Measurements from ENCODE around the gene KIRREL1. TPM values are rescaled to one million over a fixed set of nuclear protein-coding genes. Genes with fewer than 3 reads are reported as not detected.

KIRREL1 gene
- total and polyA plus RNA-seq, 2 donors (not counting 1 experiment from before 2014, with no cell fraction given): 55.5 to 123 TPM

GRCh38 chr1:157966031-157966537, 27.4 kb upstream of the KIRREL1 start:
- Histone ChIP-seq H3K9ac (ENCODE audit: insufficient read depth, low read length) (no peak overlapping the region), H3K27ac (ENCODE audit: insufficient read depth, low read length) (no peak overlapping the region), H3K4me1 (ENCODE audit: control insufficient read depth, extremely low read depth, insufficient read depth, low read length) (peaks cover 29% of the 10 kb centered on the region), H3K4me2 (ENCODE audit: extremely low read depth, insufficient read depth, low read length) (no peak overlapping the region), H3K9me3 (ENCODE audit: control insufficient read depth, insufficient read depth, low read depth, low read length) (no peaks in the 10 kb centered on the region), H3K27me3 (ENCODE audit: control insufficient read depth, insufficient read depth, low read length) (no peaks in the 10 kb centered on the region), H3K4me3 (replicated peaks in 1 of 4; ENCODE audit: control extremely low read depth in 1 of 4, insufficient read depth in 1 of 4, low read depth in 3 of 4, low read length in 4 of 4) (no peak overlapping the region), H4K20me1 (ENCODE audit: control insufficient read depth, extremely low read depth, insufficient read depth, low read length) (no peaks in the 10 kb centered on the region), H3K36me3 (ENCODE audit: control insufficient read depth, insufficient read depth, low read length) (no peaks in the 10 kb centered on the region), H2AFZ (ENCODE audit: low read length) (no peak overlapping the region), H3K79me2 (ENCODE audit: control insufficient read depth, insufficient read depth, low read length) (no peaks in the 10 kb centered on the region)
- peak; percentile 84 to 90 for DNase-seq (ENCODE audit: low read depth in 2 of 2)
- TF ChIP-seq EZH2 (IDR thresholded peaks at IDR 0.05; ENCODE audit: low read length, missing control alignments) (no peak), CTCF (conservative IDR thresholded peaks at IDR 0.05 in 1 of 2, IDR thresholded peaks at IDR 0.05 in 1 of 2; ENCODE audit: low read depth in 1 of 2, low read length in 2 of 2) (no peak)

DNA sequence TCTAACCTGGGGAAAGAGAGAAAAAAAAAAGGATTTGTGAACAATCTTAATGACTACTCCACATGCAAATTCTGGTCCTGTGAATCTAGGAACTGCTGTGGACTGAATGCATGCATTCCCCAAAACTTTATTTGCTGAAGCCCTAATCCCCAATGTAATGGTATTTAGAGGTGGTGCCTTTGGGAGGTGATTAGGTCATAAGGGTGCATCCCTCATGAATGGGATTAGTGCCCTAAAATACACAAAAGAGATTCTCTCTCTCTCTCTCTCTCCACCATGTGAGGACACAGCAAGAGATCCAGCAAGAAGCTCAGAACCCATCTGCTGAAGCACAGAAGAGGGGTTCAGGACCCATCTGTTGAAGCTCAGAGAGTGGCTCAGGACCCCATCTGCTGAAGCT, 26.2 kb upstream of the KIRREL1 start:
- no peaks in the 10 kb centered on the region for H3K36me3 ChIP-seq (ENCODE audit: control insufficient read depth, insufficient read depth, low read length)
- no peak overlapping the region for H3K27ac ChIP-seq (ENCODE audit: insufficient read depth, low read length)
- H3K4me2 ChIP-seq (ENCODE audit: extremely low read depth, insufficient read depth, low read length): no peak overlapping the region
- H4K20me1 ChIP-seq (ENCODE audit: control insufficient read depth, extremely low read depth, insufficient read depth, low read length): no peaks in the 10 kb centered on the region
- H3K9me3 ChIP-seq (ENCODE audit: control insufficient read depth, insufficient read depth, low read depth, low read length): no peaks in the 10 kb centered on the region
- H3K27me3 ChIP-seq (ENCODE audit: control insufficient read depth, insufficient read depth, low read length): no peaks in the 10 kb centered on the region
- H3K4me3 ChIP-seq (replicated peaks in 1 of 4; ENCODE audit: control extremely low read depth in 1 of 4, insufficient read depth in 1 of 4, low read depth in 3 of 4, low read length in 4 of 4): no peak overlapping the region
- no peak overlapping the region for H3K9ac ChIP-seq (ENCODE audit: insufficient read depth, low read length)
- DNase-seq (ENCODE audit: low read depth in 2 of 2): no peak
- TF ChIP-seq CTCF (conservative IDR thresholded peaks at IDR 0.05 in 1 of 2, IDR thresholded peaks at IDR 0.05 in 1 of 2; ENCODE audit: low read depth in 1 of 2, low read length in 2 of 2): no peak
- no peak for TF ChIP-seq EZH2 (IDR thresholded peaks at IDR 0.05; ENCODE audit: low read length, missing control alignments)
- H3K4me1 ChIP-seq (ENCODE audit: control insufficient read depth, extremely low read depth, insufficient read depth, low read length): peaks cover 26% of the 10 kb centered on the region
- H2AFZ ChIP-seq (ENCODE audit: low read length): no peak overlapping the region
- no peaks in the 10 kb centered on the region for H3K79me2 ChIP-seq (ENCODE audit: control insufficient read depth, insufficient read depth, low read length)

DNA sequence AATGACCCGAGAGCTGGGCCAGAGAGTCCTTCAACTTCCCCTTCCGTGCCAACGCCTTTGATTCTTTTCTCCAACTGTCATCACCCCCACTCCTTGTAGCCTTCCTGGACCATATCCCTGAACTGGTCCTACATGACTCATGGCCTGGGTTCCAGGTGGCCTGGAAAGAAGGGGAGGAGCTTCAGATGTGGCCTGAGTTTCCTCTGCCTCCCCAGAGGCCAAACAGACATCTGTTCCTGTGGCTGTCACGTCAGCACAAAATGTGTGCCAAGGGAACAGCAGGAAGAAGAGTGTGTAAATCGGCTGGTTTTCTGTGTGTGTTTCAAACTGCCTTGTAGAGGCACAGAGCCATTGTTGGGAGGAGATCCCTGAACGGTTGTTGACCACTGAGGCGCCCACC, 24.9 kb upstream of the KIRREL1 start:
- Histone ChIP-seq H2AFZ (ENCODE audit: low read length) (peak overlapping the region; percentile 20), H3K9ac (ENCODE audit: insufficient read depth, low read length) (no peak overlapping the region), H4K20me1 (ENCODE audit: control insufficient read depth, extremely low read depth, insufficient read depth, low read length) (no peaks in the 10 kb centered on the region), H3K4me2 (ENCODE audit: extremely low read depth, insufficient read depth, low read length) (peak overlapping the region; percentile 71), H3K79me2 (ENCODE audit: control insufficient read depth, insufficient read depth, low read length) (no peaks in the 10 kb centered on the region), H3K9me3 (ENCODE audit: control insufficient read depth, insufficient read depth, low read depth, low read length) (no peaks in the 10 kb centered on the region), H3K4me3 (replicated peaks in 1 of 4; ENCODE audit: control extremely low read depth in 1 of 4, insufficient read depth in 1 of 4, low read depth in 3 of 4, low read length in 4 of 4) (no peak overlapping the region), H3K36me3 (ENCODE audit: control insufficient read depth, insufficient read depth, low read length) (no peaks in the 10 kb centered on the region), H3K4me1 (ENCODE audit: control insufficient read depth, extremely low read depth, insufficient read depth, low read length) (peaks cover 23% of the 10 kb centered on the region), H3K27me3 (ENCODE audit: control insufficient read depth, insufficient read depth, low read length) (no peaks in the 10 kb centered on the region), H3K27ac (ENCODE audit: insufficient read depth, low read length) (peak overlapping the region; percentile 76)
- TF ChIP-seq EZH2 (IDR thresholded peaks at IDR 0.05; ENCODE audit: low read length, missing control alignments) (no peak), CTCF (conservative IDR thresholded peaks at IDR 0.05 in 1 of 2, IDR thresholded peaks at IDR 0.05 in 1 of 2; ENCODE audit: low read depth in 1 of 2, low read length in 2 of 2) (no peak)
- DNase-seq (ENCODE audit: low read depth in 2 of 2): peak; percentile 85 to 89

All from fibroblast of lung (primary cell).